SU-DHL-6 (cell line): Measurements from ENCODE around the gene SLCO2B1.

Experiments used
- CTCF ChIP-seq: fragments of 200-600 bp; sonication (generic); IDR thresholded peaks from one replicate; pipeline ENCODE4 v1.5.1; 2017; ENCODE audit warnings: antibody characterized with exemption, mild to moderate bottlenecking, low read length, moderate library complexity; ENCODE audit not compliant: insufficient read depth, poor library complexity, severe bottlenecking
- EZH2phosphoT487 ChIP-seq: fragments of 200-600 bp; sonication (generic), shearing (Covaris generic); conservative IDR thresholded peaks from 2 replicates; pipeline ENCODE4 v1.6.1; 2018; ENCODE audit warnings: mild to moderate bottlenecking, antibody characterized with exemption, low read length, moderate library complexity, mixed read lengths

DNA sequence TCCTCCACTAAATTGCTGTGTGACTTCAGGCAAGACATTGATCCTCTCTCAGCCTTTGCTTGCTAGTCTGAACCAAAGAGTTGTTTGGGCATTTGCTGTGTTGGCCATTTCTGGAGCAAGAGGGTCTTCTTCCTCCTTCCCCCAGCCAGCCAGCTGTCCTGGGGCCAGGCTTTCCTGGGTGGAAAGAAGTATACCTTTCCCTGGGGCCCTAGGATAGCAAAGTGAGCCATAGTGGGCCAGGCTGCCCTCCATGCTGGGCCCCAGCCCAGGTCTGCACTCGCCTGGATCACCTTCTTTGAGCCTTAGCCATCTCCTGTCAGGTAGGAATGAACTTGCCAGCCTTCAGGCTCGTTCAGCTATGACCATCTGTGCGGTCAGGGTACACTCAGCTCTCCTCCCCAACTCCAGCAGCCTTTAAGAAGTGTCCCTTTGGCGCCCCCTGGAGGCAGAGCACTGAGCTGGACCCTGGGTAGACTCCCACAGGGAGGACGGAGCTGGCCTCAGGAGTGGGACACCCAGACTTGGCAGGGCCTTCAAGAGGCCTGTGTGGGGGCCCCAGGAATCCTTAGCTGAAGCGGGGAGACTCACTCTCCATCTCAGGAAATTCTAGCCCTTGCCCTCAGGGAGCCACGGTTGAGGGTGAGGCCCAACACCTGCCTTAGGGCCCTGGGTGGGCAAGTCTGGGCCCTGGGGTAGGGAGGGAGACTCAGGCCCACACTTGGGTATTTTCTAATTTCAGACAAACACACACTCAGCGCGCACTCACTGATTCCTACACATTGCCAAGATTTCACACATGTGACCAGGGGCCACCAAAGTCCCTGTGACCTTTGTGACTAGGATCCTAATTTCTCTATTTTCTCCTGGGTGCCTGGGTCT lies 54.0 kb downstream of the SLCO2B1 start:
- TF ChIP-seq CTCF (peak; percentile 94), EZH2phosphoT487 (no peak)
